Measurements from ENCODE around the gene RTBDN. TPM values are rescaled to one million over a fixed set of nuclear protein-coding genes. Genes with fewer than 3 reads are reported as not detected.

RTBDN gene
- not detected for total RNA-seq

GRCh38 chr19:12834566-12834943, at the start of gene RTBDN:
Gene RTBDN, minus strand, starts transcription at chr19:12834579. Its CDS starts 4,600 bp downstream, at chr19:12829979.

GRCh38 chr19:12881172-12881808, 46.9 kb upstream of the RTBDN start, which contains the start of gene DNASE2:
Gene DNASE2, minus strand, starts transcription at chr19:12881449. Its CDS starts 74 bp downstream, at chr19:12881375.

GRCh38 chr19:12838182-12838885, 4.0 kb upstream of the RTBDN start, which contains the start of gene MAST1:
Gene MAST1, plus strand, starts transcription at chr19:12838515. Its CDS starts 58 bp downstream, at chr19:12838573.

GRCh38 chr19:12806242-12807081, 27.9 kb downstream of the RTBDN start, which contains the start of gene RNASEH2A:
Gene RNASEH2A, plus strand, starts transcription at chr19:12806584. Its CDS starts 90 bp downstream, at chr19:12806674.

GRCh38 chr19:12801466-12802266, 32.7 kb downstream of the RTBDN start, which contains the start of the genes PRDX2 and THSD8:
Gene PRDX2, minus strand, starts transcription at chr19:12801800. Its CDS starts 539 bp downstream, at chr19:12801261.
Gene THSD8, plus strand, starts transcription at chr19:12802069. Its CDS starts 3 bp downstream, at chr19:12802072.

GRCh38 chr19:12791345-12792050, 42.9 kb downstream of the RTBDN start, which contains the start of gene JUNB:
Gene JUNB, plus strand, starts transcription at chr19:12791486. Its CDS starts 286 bp downstream, at chr19:12791772.

Small RNAs within 50 kb of the gene (small RNA-seq; reads per million reads assigned to genes)
- gene MIR5684, result 0.17 to 0.52 reads per million in 2 donors
- gene MIR6794, result 0 reads per million in 2 donors

Other genes with a start within 250 kb of the RTBDN start
- gene ZNF490, start 223.8 kb downstream of the RTBDN start, total RNA-seq, result 10 to 100 TPM; 10.7 to 16.9 TPM
- gene ZNF791, start 223.7 kb downstream of the RTBDN start, total RNA-seq, result 1 to 10 TPM; 8.7 to 10.0 TPM
- 10 to 100 TPM; 38.3 to 57.5 TPM for gene MAN2B1, start 167.8 kb downstream of the RTBDN start, total RNA-seq
- gene WDR83, start 167.8 kb downstream of the RTBDN start, total RNA-seq, result 1 to 10 TPM; 7.3 to 8.6 TPM
- gene DHPS, start 152.7 kb downstream of the RTBDN start, total RNA-seq, result 10 to 100 TPM; 67.4 to 85.9 TPM
- not detected for gene GNG14, start 146.6 kb downstream of the RTBDN start, total RNA-seq
- gene FBXW9, start 137.9 kb downstream of the RTBDN start, total RNA-seq, result 10 to 100 TPM; 14.1 to 14.7 TPM
- gene TNPO2, start 110.6 kb downstream of the RTBDN start, total RNA-seq, result 10 to 100 TPM; 62.6 to 71.9 TPM
- 100 to 1,000 TPM; 107 to 194 TPM for gene TRIR, start 99.9 kb downstream of the RTBDN start, total RNA-seq
- 100 to 1,000 TPM in 1 of 2 donors, 10 to 100 TPM in 1; 90.9 to 129 TPM for gene GET3, start 97.1 kb downstream of the RTBDN start, total RNA-seq
- gene BEST2, start 82.8 kb downstream of the RTBDN start, total RNA-seq, result under 1 TPM in 1 of 2 donors, not detected in 1; under 0.01 TPM
- 1 to 10 TPM; 6.7 to 8.6 TPM for gene HOOK2, start 59.0 kb downstream of the RTBDN start, total RNA-seq
- gene JUNB, start 43.1 kb downstream of the RTBDN start, total RNA-seq, result 10 to 100 TPM; 65.3 to 88.4 TPM
- gene PRDX2, start 32.8 kb downstream of the RTBDN start, total RNA-seq, result 100 to 1,000 TPM; 148 to 258 TPM
- not detected for gene THSD8, start 32.5 kb downstream of the RTBDN start, total RNA-seq
- 10 to 100 TPM; 26.2 to 69.3 TPM for gene RNASEH2A, start 28.0 kb downstream of the RTBDN start, total RNA-seq
- 1 to 10 TPM in 1 of 2 donors, under 1 TPM in 1; 0.33 to 2.1 TPM for gene MAST1, start 3.9 kb upstream of the RTBDN start, total RNA-seq
- gene DNASE2, start 46.9 kb upstream of the RTBDN start, total RNA-seq, result 10 to 100 TPM; 28.0 to 42.3 TPM
- under 1 TPM in 1 of 2 donors, not detected in 1; under 0.01 TPM for gene KLF1, start 52.6 kb upstream of the RTBDN start, total RNA-seq
- 10 to 100 TPM; 41.0 to 59.6 TPM for gene GCDH, start 56.6 kb upstream of the RTBDN start, total RNA-seq
- gene SYCE2, start 84.7 kb upstream of the RTBDN start, total RNA-seq, result under 1 TPM in 1 of 2 donors, not detected in 1; 0.69 TPM
- 100 to 1,000 TPM in 1 of 2 donors, 10 to 100 TPM in 1; 77.4 to 131 TPM for gene FARSA, start 99.1 kb upstream of the RTBDN start, total RNA-seq
- gene CALR, start 104.0 kb upstream of the RTBDN start, total RNA-seq, result 1,000 to 10,000 TPM; 1,570 to 2,282 TPM
- 100 to 1,000 TPM; 146 to 147 TPM for gene RAD23A, start 111.3 kb upstream of the RTBDN start, total RNA-seq
- gene GADD45GIP1, start 122.6 kb upstream of the RTBDN start, total RNA-seq, result 10 to 100 TPM; 20.3 to 21.3 TPM
- not detected for gene DAND5, start 135.0 kb upstream of the RTBDN start, total RNA-seq
- 10 to 100 TPM; 19.6 to 27.2 TPM for gene NFIX, start 160.9 kb upstream of the RTBDN start, total RNA-seq